Lung (tissue), 12 donors: ENCODE data around the gene KRT86. TPM values are rescaled to one million over a fixed set of nuclear protein-coding genes. Genes with fewer than 3 reads are reported as not detected.

Experiments
- ATAC-seq: fragments of 200-7000 bp; cut with Tn5 transposase; one replicate; pipeline ENCODE4 v1.9.1; 2020; ENCODE audit warnings: moderate number of reproducible peaks; ENCODE audit not compliant: insufficient read depth, low FRiP score
- DNase-seq, 3 donors: peaks; one replicate each; pipeline ENCODE4 v3.0.0-alpha.2; 2013 to 2017
- H3K27ac ChIP-seq, 2 donors: one replicate each; pipeline ENCODE4 v1.5.1; 2013; ENCODE audit warnings: mild to moderate bottlenecking in 2 of 2, moderate library complexity in 2 of 2, control low read depth in 1 of 2, inconsistent platforms in 1 of 2, low read depth in 1 of 2, low read length in 1 of 2
- H3K27me3 ChIP-seq, 3 donors: one replicate each; pipeline ENCODE4 v1.5.1; 2013; ENCODE audit warnings: low read length in 2 of 3; ENCODE audit not compliant: control insufficient read depth in 3 of 3, insufficient read depth in 3 of 3
- H3K36me3 ChIP-seq, 4 donors: one replicate each; pipeline ENCODE4 v1.5.1; 2013; ENCODE audit warnings: low read length in 4 of 4, mild to moderate bottlenecking in 1 of 4, moderate library complexity in 1 of 4; ENCODE audit not compliant: control insufficient read depth in 4 of 4, insufficient read depth in 4 of 4
- H3K4me1 ChIP-seq, 5 donors: one replicate each; pipeline ENCODE4 v1.5.1; 2013; ENCODE audit warnings: low read length in 5 of 5, mild to moderate bottlenecking in 2 of 5, moderate library complexity in 1 of 5; ENCODE audit not compliant: control insufficient read depth in 5 of 5, insufficient read depth in 5 of 5
- H3K4me3 ChIP-seq: one replicate; pipeline ENCODE4 v1.5.1; 2013; ENCODE audit warnings: mild to moderate bottlenecking, control low read depth, moderate library complexity
- H3K9ac ChIP-seq, 2 donors: one replicate each; pipeline ENCODE4 v1.5.1; 2013; ENCODE audit warnings: low read length in 2 of 2, control low read depth in 1 of 2; ENCODE audit not compliant: insufficient read depth in 1 of 2
- H3K9me3 ChIP-seq, 4 donors: one replicate each; pipeline ENCODE4 v1.5.1; 2013; ENCODE audit warnings: low read length in 3 of 4, mild to moderate bottlenecking in 1 of 4, moderate library complexity in 1 of 4; ENCODE audit not compliant: control insufficient read depth in 4 of 4, insufficient read depth in 3 of 4
- WGBS, 2 donors: extraction: QIAGEN DNeasy Blood & Tissue Kit; methylation state at CpG; one replicate each; pipeline ENCODE4 v1.1.7; 2013; 5-methylcytosine and 5-hydroxymethylcytosine counted together
- polyA plus RNA-seq, 2 donors: library from polyadenylated mRNA; stranded (reverse); fragments of 200-250 nt; gene quantifications; one replicate each; pipeline ENCODE4 v1.2.1, GENCODE V29; 2013
- total RNA-seq, 2 donors: library from RNA; depleted of rRNA in 1 of 2; stranded (reverse); fragments of >200 nt in 1 of 2; gene quantifications; one replicate each; pipeline ENCODE4 v1.2.1, GENCODE V29; 2014 to 2021
- TF ChIP-seq, protein P1 (sequence below): IDR thresholded peaks from 2 replicates; pipeline ENCODE4 v1.5.1; 2012; ENCODE audit warnings: mild to moderate bottlenecking; ENCODE audit errors: control extremely low read depth, extremely low read depth
- donor health status: control.
- donor health status: control.
- donor health status: Bipolar disorder and iron deficiency.
- donor health status: healthy.
- donor health status: DM: yes; HTN: yes; CAD: no.

KRT86 gene
- total and polyA plus RNA-seq, 4 donors = 0.11 to 1.1 (median 0.31) TPM; not detected in 1

DNA sequence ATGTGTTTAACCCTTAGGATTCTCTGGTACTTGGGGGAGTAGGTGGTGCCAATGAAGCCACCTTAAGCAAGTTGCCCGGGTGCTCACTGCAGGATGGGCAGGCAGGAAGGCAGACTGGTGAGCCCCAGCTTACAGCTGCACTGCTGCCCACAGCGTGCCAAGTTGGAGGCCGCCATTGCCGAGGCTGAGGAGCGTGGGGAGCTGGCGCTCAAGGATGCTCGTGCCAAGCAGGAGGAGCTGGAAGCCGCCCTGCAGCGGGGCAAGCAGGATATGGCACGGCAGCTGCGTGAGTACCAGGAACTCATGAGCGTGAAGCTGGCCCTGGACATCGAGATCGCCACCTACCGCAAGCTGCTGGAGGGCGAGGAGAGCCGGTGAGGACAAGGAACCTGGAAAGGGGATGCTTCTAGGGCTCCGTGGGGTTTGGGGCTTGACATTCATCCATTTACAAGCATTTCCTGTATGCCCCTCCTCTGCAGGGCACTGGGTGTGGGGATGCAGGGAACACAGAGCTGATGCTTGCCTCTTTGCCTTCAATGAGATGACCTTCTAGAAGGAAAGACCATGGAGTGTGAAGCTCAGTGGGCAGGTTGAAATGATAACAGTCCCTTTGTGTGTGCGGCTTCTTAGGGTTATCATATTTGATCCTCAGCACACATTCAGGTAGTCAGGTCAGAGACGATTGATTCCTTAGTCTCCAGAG, 29.0 kb upstream of the KRT86 start:
- Histone ChIP-seq H3K36me3 (peaks cover 0 to 5% (median 0%) of the 10 kb centered on the region in 4 donors), H3K4me1 (peaks cover 0 to 14% (median 2%) of the 10 kb centered on the region in 5 donors), H3K27me3 (peaks cover 0 to 16% (median 13%) of the 10 kb centered on the region in 3 donors), H3K4me3 (no peak overlapping the region), H3K27ac (peak overlapping the region in 1 of 2 donors; percentile 10), H3K9me3 (no peaks in the 10 kb centered on the region), H3K9ac (no peak overlapping the region)
- no peak for DNase-seq
- TF ChIP-seq, protein P1, sequence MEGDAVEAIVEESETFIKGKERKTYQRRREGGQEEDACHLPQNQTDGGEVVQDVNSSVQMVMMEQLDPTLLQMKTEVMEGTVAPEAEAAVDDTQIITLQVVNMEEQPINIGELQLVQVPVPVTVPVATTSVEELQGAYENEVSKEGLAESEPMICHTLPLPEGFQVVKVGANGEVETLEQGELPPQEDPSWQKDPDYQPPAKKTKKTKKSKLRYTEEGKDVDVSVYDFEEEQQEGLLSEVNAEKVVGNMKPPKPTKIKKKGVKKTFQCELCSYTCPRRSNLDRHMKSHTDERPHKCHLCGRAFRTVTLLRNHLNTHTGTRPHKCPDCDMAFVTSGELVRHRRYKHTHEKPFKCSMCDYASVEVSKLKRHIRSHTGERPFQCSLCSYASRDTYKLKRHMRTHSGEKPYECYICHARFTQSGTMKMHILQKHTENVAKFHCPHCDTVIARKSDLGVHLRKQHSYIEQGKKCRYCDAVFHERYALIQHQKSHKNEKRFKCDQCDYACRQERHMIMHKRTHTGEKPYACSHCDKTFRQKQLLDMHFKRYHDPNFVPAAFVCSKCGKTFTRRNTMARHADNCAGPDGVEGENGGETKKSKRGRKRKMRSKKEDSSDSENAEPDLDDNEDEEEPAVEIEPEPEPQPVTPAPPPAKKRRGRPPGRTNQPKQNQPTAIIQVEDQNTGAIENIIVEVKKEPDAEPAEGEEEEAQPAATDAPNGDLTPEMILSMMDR = no peak
- ATAC-seq = no peak
- 89 to 92% methylated on average over 20 of the region's 20 CpGs for WGBS, 2 donors

DNA sequence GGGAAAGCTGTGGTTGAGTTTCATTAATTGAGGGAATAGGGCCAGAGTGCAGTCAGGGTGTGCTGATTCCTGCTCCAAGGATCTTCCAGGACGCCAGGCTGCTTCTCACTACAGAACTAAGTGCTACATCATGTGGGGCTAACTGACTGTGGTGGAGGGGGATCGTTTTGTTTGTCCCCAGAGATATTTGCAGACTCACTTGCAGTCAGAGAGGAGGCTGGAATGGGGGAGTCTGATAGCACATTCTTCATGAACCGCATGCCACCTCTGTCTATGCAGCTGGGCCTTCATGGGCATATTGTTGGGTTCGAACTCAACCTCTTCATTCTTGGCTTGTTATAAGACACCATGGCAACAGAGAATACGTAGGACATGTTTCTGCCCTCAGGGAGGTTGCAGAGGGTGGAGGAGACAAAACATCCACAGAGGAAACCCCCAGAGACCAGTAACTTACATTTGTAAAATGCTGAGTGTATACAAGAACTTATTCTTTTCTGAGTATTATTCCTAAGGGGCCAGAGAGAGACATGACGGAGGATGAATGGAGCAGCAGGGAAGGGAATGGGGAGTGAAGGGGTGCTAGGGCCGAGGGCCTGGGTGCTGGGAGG, 28.4 kb upstream of the KRT86 start:
- ATAC-seq = no peak
- no peaks in the 10 kb centered on the region for H3K9me3 ChIP-seq
- no peak overlapping the region for H3K27ac ChIP-seq
- 72 to 89% methylated on average over 7 of the region's 7 CpGs for WGBS, 2 donors
- H3K27me3 ChIP-seq = peaks cover 0 to 20% (median 18%) of the 10 kb centered on the region in 3 donors
- no peak for DNase-seq
- H3K36me3 ChIP-seq = peaks cover 0 to 5% (median 0%) of the 10 kb centered on the region in 4 donors
- TF ChIP-seq, protein P1 = no peak
- no peak overlapping the region for H3K4me3 ChIP-seq
- H3K9ac ChIP-seq = no peak overlapping the region
- peaks cover 0 to 14% (median 2%) of the 10 kb centered on the region in 5 donors for H3K4me1 ChIP-seq

DNA sequence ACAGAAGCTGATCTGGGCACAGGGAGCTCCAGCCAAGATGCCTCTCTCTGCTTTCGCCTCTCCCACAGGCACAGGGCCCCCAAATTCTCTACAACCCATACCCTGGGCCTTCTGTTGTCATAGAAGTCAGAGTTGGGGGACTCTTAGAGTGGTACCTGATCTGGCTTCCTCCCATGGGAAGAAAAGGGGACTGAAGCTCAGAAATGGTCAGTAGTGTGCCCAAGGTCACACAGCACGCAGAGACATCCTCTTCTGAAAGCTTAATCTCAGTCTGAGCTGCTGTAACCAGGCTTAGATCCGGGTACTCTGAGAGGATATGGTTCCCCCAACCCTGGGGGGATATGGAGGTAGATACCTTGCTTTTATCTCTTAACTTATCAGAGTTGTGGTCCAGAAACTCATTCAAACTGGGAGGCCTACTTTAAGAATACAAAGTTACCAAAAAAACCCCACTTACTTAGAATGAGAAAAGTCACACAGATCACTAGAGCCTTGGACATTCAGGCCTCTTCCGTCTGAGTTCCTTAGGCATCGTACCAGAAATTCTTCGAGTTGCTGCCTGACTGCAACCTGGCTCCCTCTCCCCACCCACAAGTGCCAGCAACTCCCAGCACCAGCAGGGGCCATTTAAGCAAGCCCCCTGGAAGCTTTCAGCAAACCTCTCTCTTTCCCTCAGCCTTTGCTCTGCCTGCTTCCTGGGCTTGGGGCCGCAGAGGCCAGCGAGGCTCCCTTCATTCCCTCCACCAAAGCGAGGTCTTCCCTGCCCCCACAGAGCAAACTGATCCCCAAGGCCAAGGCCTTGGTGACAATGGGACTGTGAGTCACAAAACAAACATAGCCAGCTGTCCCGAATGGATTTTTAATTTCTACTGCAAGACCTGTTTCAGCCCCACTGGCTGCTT, 27.5 kb upstream of the KRT86 start:
- Histone ChIP-seq H3K27ac (peak overlapping the region in 1 of 2 donors; percentile 71), H3K9ac (no peak overlapping the region), H3K9me3 (no peaks in the 10 kb centered on the region), H3K27me3 (peaks cover 0 to 29% (median 25%) of the 10 kb centered on the region in 3 donors), H3K36me3 (peaks cover 0 to 3% (median 0%) of the 10 kb centered on the region in 4 donors), H3K4me1 (peaks cover 0 to 14% (median 2%) of the 10 kb centered on the region in 5 donors), H3K4me3 (no peak overlapping the region)
- DNase-seq = peak in 1 of 3 donors; percentile 21
- no peak for ATAC-seq
- TF ChIP-seq, protein P1 = no peak
- 66 to 78% methylated on average over 10 of the region's 10 CpGs for WGBS, 2 donors
